ENCODE measurements around the gene CACFD1. TPM values are rescaled to one million over a fixed set of nuclear protein-coding genes. Genes with fewer than 3 reads are reported as not detected.

CACFD1 gene
- total RNA-seq, 1 experiment from 2014 or later: 6.9 TPM

DNA sequence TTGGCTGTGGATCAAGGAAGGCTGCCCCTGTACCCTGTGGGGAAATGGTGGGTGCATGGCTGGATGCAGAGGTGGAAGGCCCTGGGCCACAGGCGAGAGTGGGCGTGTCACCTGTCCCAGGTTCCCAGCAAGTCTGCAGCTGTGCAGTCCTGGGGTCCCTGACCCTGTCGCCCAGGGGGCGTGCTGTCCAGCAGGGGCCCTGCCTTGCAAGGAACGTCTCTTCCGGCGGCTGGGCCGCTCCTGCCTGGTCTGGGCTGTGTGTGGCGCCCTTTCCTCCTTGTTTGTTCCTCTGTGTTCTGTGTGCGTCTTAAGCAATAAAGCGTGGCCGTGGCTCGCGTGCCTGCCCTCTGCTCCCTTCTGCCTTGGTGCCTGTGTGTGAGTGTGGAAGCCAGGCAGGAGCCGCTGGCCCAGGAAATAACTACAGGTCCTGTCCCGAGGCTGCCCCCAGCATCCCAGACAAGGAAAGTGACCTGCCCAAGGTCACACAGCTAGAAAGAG, 10.7 kb downstream of the CACFD1 start:
- intact Hi-C loops (cut with micrococcal nuclease): no loop called here
- POLR2A ChIA-PET: no interaction called here
- H2AFZ ChIP-seq (ENCODE audit: low read depth, low read length, poor library complexity, severe bottlenecking): no peak overlapping the region
- H3K4me2 ChIP-seq (ENCODE audit: low read length): no peak overlapping the region
- no peak overlapping the region for H3K9ac ChIP-seq (ENCODE audit: low read length)
- H3K27ac ChIP-seq (ENCODE audit: low read depth, low read length): no peak overlapping the region
- RAD21 ChIA-PET (ENCODE audit: low non-redundant PET in 1 of 2, low total read pairs in 2 of 2, uncharacterized antibody in 2 of 2, unreplicated experiment in 2 of 2): no interaction called here
- no peaks in the 10 kb centered on the region for H3K4me1 ChIP-seq (ENCODE audit: control insufficient read depth in 1 of 2, insufficient read depth in 2 of 2, low read length in 2 of 2)
- DNase-seq (ENCODE audit: low read depth, low spot score) (no peak), ATAC-seq (peak; percentile 22)
- TF ChIP-seq SP1 (IDR thresholded peaks at IDR 0.05; ENCODE audit: low read depth) (no peak), FOSL1 (IDR thresholded peaks at IDR 0.05; ENCODE audit: low read depth) (no peak), CTCF (IDR thresholded peaks at IDR 0.05 in 2 of 3, conservative IDR thresholded peaks at IDR 0.05 in 1 of 3; ENCODE audit: borderline replicate concordance in 1 of 3, insufficient read depth in 1 of 3, low read depth in 2 of 3, low read length in 2 of 3) (no peak), POLR2AphosphoS5 (IDR thresholded peaks at IDR 0.05; ENCODE audit: low read depth, low read length) (no peak), SIN3A (IDR thresholded peaks at IDR 0.05; ENCODE audit: low read depth) (no peak), ELF1 (IDR thresholded peaks at IDR 0.05; ENCODE audit: borderline replicate concordance, low read depth) (no peak), EZH2phosphoT487 (IDR thresholded peaks at IDR 0.05; ENCODE audit: borderline replicate concordance) (no peak), JUND (IDR thresholded peaks at IDR 0.05) (no peak), TCF7L2 (IDR thresholded peaks at IDR 0.05; ENCODE audit: borderline replicate concordance, extremely low read depth, insufficient read depth, insufficient read length) (no peak), ZFX (IDR thresholded peaks at IDR 0.05) (no peak)
- TF ChIP-seq, protein P1, sequence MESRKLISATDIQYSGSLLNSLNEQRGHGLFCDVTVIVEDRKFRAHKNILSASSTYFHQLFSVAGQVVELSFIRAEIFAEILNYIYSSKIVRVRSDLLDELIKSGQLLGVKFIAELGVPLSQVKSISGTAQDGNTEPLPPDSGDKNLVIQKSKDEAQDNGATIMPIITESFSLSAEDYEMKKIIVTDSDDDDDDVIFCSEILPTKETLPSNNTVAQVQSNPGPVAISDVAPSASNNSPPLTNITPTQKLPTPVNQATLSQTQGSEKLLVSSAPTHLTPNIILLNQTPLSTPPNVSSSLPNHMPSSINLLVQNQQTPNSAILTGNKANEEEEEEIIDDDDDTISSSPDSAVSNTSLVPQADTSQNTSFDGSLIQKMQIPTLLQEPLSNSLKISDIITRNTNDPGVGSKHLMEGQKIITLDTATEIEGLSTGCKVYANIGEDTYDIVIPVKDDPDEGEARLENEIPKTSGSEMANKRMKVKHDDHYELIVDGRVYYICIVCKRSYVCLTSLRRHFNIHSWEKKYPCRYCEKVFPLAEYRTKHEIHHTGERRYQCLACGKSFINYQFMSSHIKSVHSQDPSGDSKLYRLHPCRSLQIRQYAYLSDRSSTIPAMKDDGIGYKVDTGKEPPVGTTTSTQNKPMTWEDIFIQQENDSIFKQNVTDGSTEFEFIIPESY (IDR thresholded peaks at IDR 0.05; ENCODE audit: extremely low read depth, insufficient replicate concordance, low read length): no peak
- TF ChIP-seq, protein P2, sequence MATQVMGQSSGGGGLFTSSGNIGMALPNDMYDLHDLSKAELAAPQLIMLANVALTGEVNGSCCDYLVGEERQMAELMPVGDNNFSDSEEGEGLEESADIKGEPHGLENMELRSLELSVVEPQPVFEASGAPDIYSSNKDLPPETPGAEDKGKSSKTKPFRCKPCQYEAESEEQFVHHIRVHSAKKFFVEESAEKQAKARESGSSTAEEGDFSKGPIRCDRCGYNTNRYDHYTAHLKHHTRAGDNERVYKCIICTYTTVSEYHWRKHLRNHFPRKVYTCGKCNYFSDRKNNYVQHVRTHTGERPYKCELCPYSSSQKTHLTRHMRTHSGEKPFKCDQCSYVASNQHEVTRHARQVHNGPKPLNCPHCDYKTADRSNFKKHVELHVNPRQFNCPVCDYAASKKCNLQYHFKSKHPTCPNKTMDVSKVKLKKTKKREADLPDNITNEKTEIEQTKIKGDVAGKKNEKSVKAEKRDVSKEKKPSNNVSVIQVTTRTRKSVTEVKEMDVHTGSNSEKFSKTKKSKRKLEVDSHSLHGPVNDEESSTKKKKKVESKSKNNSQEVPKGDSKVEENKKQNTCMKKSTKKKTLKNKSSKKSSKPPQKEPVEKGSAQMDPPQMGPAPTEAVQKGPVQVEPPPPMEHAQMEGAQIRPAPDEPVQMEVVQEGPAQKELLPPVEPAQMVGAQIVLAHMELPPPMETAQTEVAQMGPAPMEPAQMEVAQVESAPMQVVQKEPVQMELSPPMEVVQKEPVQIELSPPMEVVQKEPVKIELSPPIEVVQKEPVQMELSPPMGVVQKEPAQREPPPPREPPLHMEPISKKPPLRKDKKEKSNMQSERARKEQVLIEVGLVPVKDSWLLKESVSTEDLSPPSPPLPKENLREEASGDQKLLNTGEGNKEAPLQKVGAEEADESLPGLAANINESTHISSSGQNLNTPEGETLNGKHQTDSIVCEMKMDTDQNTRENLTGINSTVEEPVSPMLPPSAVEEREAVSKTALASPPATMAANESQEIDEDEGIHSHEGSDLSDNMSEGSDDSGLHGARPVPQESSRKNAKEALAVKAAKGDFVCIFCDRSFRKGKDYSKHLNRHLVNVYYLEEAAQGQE (IDR thresholded peaks at IDR 0.05; ENCODE audit: low read depth): no peak
- H3K36me3 ChIP-seq (ENCODE audit: control insufficient read depth in 1 of 2, insufficient read depth in 2 of 2, low read length in 2 of 2): no peaks in the 10 kb centered on the region
- CTCF ChIA-PET: no interaction called here
- no peaks in the 10 kb centered on the region for H3K9me2 ChIP-seq (ENCODE audit: insufficient read depth)
- H3K9me3 ChIP-seq (ENCODE audit: control insufficient read depth in 1 of 2, insufficient read depth in 1 of 2, low read depth in 1 of 2, low read length in 2 of 2): no peaks in the 10 kb centered on the region
- BruUV-seq (replicated peaks): TSS peak; percentile 23
- no peaks in the 10 kb centered on the region for H4K20me1 ChIP-seq (ENCODE audit: insufficient read depth)
- no peaks in the 10 kb centered on the region for H3K79me2 ChIP-seq (ENCODE audit: insufficient read depth, low read length)
- no peaks in the 10 kb centered on the region for H3K27me3 ChIP-seq (ENCODE audit: insufficient read depth, low read length)
- no peak overlapping the region for H3K4me3 ChIP-seq (replicated peaks in 1 of 2; ENCODE audit: low read depth in 1 of 2, low read length in 2 of 2)
